Cardiac muscle cell (in vitro differentiated cells and primary cell): ENCODE measurements around the gene ZNF648. TPM values are rescaled to one million over a fixed set of nuclear protein-coding genes. Genes with fewer than 3 reads are reported as not detected.
A peak's percentile ranks its signal among the peaks of the same experiment; 100 is the strongest.
"Not testable (repeated sequence)": the region's sequence is repeated elsewhere in the genome, so short reads cannot be mapped to it uniquely, and the experiment has no call there.

ENCODE experiments used
- DNase-seq, 2 donors: peaks; one replicate each; pipeline versions ENCODE4 v3.0.0 to v3.0.0-alpha.2; 2010 to 2017; ENCODE audit warnings: low read depth in 1 of 2, low spot score in 1 of 2
- H3K27ac ChIP-seq: fragments of 200-600 bp; sonication (generic); 2 replicates; pipeline ENCODE4 v1.5.1; 2016
- H3K27me3 ChIP-seq: fragments of 200-600 bp; sonication (generic); 2 replicates; pipeline ENCODE4 v1.6.0; 2016; ENCODE audit warnings: control low read depth
- H3K36me3 ChIP-seq: fragments of 200-600 bp; sonication (generic); 2 replicates; pipeline ENCODE4 v1.5.1; 2016; ENCODE audit warnings: control low read depth
- H3K4me1 ChIP-seq: fragments of 200-600 bp; sonication (generic); 2 replicates; pipeline ENCODE4 v1.8.1; 2017; ENCODE audit warnings: low read depth, mild to moderate bottlenecking, mixed run types
- H3K4me3 ChIP-seq: fragments of 200-600 bp; sonication (generic); 2 replicates; pipeline ENCODE4 v1.5.1; 2016; ENCODE audit warnings: mild to moderate bottlenecking
- H3K9me3 ChIP-seq: fragments of 200-600 bp; sonication (generic); 2 replicates; pipeline ENCODE4 v1.5.1; 2017; ENCODE audit warnings: low read depth, mild to moderate bottlenecking, control low read depth
- polyA plus RNA-seq: library from polyadenylated mRNA; unstranded; fragments of >200 nt; fragmentation: Nextera tagmentation; extraction: Ambion mirVana; gene quantifications from 2 replicates; pipeline ENCODE4 v1.2.1, GENCODE V29; 2016
- total RNA-seq: library from RNA; depleted of rRNA; stranded (reverse); fragments of >200 nt; gene quantifications from 2 replicates; pipeline ENCODE4 v1.2.3, GENCODE V29; 2016
- TF ChIP-seq, protein P1 (sequence below): IDR thresholded peaks from 2 replicates; pipeline ENCODE4 v1.5.1; 2012; ENCODE audit warnings: low read depth, mild to moderate bottlenecking, low read length

ZNF648 gene
- total and polyA plus RNA-seq, 2 experiments from 2014 or later, result 0.12 TPM; not detected in 1

GRCh38 chr1:182101415-182102042, 40.0 kb upstream of the ZNF648 start:
- no peak overlapping the region for H3K4me3 ChIP-seq

DNA sequence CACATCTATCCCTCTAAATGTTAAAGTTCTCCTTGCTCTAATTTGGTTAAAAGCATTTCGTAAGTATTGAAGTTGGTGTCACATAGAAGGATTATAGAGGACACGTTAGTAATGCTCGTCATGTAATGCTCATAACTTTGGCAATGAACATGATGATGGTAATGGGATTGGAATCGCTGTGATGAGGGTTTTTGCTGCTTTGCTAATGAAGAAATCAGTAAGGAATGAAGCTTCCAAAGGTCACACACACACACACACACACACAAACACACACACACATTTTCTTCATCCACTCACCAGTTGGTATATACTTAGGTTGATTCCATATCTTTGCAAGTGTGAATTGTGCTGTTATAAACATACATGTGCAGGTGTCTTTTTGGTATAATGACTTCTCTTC, 36.8 kb upstream of the ZNF648 start:
- Histone ChIP-seq H3K4me1 (peaks cover 6% of the 10 kb centered on the region), H3K36me3 (no peaks in the 10 kb centered on the region), H3K4me3 (no peak overlapping the region), H3K9me3 (no peaks in the 10 kb centered on the region), H3K27ac (no peak overlapping the region), H3K27me3 (no peaks in the 10 kb centered on the region)
- DNase-seq, result no peak
- TF ChIP-seq, protein P1, sequence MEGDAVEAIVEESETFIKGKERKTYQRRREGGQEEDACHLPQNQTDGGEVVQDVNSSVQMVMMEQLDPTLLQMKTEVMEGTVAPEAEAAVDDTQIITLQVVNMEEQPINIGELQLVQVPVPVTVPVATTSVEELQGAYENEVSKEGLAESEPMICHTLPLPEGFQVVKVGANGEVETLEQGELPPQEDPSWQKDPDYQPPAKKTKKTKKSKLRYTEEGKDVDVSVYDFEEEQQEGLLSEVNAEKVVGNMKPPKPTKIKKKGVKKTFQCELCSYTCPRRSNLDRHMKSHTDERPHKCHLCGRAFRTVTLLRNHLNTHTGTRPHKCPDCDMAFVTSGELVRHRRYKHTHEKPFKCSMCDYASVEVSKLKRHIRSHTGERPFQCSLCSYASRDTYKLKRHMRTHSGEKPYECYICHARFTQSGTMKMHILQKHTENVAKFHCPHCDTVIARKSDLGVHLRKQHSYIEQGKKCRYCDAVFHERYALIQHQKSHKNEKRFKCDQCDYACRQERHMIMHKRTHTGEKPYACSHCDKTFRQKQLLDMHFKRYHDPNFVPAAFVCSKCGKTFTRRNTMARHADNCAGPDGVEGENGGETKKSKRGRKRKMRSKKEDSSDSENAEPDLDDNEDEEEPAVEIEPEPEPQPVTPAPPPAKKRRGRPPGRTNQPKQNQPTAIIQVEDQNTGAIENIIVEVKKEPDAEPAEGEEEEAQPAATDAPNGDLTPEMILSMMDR, result no peak

More at GRCh38 chr1:182101415-182102042, 40.0 kb upstream of the ZNF648 start:
- H3K27me3 ChIP-seq, result no peaks in the 10 kb centered on the region
- TF ChIP-seq, protein P1, result no peak
- peak in 1 of 2 donors; percentile 42 for DNase-seq
- no peaks in the 10 kb centered on the region for H3K36me3 ChIP-seq
- H3K9me3 ChIP-seq, result no peaks in the 10 kb centered on the region
- peak overlapping the region; percentile 11 for H3K27ac ChIP-seq
- peaks cover 6% of the 10 kb centered on the region for H3K4me1 ChIP-seq

DNA sequence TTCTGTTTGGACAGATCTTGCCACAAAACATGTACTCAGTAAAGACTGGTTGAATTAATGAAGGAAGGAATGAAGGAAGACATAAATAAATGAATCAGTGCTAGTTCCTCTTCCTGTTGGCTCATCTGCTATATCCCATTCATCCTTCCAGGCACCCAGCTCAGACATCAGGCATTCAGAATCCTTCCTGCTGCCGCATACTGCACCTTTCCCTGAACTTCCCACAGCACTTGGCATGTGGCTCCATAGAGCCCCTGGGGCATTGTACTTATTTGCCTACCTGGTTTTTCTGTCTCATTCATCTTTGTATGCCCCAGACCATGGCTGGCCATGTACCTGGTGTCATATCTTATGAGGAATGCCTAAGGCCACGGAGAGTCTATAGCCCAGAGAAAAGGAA, 34.4 kb upstream of the ZNF648 start:
- no peak for DNase-seq
- no peak overlapping the region for H3K4me3 ChIP-seq
- H3K4me1 ChIP-seq, result peaks cover 4% of the 10 kb centered on the region
- no peaks in the 10 kb centered on the region for H3K36me3 ChIP-seq
- TF ChIP-seq, protein P1, result no peak
- H3K9me3 ChIP-seq, result no peaks in the 10 kb centered on the region
- no peak overlapping the region for H3K27ac ChIP-seq
- H3K27me3 ChIP-seq, result no peaks in the 10 kb centered on the region

- H3K4me1 ChIP-seq, H3K27me3 ChIP-seq, DNase-seq, H3K4me3 ChIP-seq, H3K36me3 ChIP-seq, H3K27ac ChIP-seq, H3K9me3 ChIP-seq: not testable (repeated sequence)
Observed at GRCh38 chr1:182094514-182095005, 33.0 kb upstream of the ZNF648 start.

- no peak overlapping the region for H3K27ac ChIP-seq
- no peak overlapping the region for H3K4me3 ChIP-seq
- no peaks in the 10 kb centered on the region for H3K9me3 ChIP-seq
- H3K4me1 ChIP-seq, result peaks cover 4% of the 10 kb centered on the region
- H3K36me3 ChIP-seq, result no peaks in the 10 kb centered on the region
- no peaks in the 10 kb centered on the region for H3K27me3 ChIP-seq
- DNase-seq, result no peak
- TF ChIP-seq, protein P1, result no peak
Observed at GRCh38 chr1:182093781-182094180, 32.3 kb upstream of the ZNF648 start.

DNA sequence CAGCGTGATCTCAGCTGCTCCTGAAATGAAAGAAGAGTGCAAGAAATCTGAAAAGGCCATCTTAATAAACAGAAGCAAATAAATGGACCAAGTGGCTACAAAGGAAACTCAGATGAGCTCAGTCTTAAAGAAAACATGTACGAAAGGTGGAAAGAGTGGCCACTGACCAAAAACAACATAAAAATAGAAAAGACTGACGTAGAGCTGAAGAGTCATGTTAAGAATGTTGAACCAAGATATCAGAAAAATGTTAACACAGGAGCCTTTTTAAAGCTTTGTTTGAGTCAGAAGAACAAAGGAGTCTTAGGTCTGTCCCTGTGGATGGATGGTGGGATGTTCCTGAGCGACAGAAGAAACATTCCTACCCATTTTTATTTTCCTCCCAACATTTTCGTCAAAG, 30.8 kb upstream of the ZNF648 start:
- DNase-seq, result peak in 1 of 2 donors; percentile 42
- Histone ChIP-seq H3K9me3 (no peaks in the 10 kb centered on the region), H3K27me3 (no peaks in the 10 kb centered on the region), H3K36me3 (no peaks in the 10 kb centered on the region), H3K27ac (no peak overlapping the region), H3K4me1 (peaks cover 4% of the 10 kb centered on the region), H3K4me3 (no peak overlapping the region)
- TF ChIP-seq, protein P1, result no peak
